ENCODE data around the gene TRIM32.

DNA sequence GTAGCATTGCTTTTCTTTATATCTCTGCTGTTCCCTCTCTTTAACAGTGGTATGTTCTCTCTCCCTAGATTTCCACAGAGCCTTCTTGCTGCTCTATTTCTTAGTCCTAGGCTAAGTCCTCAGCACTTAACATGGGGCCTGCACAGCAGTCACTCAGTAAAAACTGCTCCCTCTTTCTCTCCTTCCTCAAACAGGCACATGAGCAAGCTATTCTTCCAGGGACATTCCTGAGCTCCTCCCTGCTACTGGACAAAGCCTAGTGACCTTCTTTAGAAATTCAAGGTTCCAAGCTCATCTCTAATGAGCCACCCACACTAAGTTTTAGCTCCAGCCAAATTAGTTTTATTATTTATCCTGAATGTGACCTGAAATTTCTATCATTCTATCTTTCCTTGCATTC is 39.5 kb downstream of the TRIM32 start:
- TF ChIP-seq POLR2A (IDR thresholded peaks at IDR 0.05; ENCODE audit: low read length) (no peak), GATA1 (IDR thresholded peaks at IDR 0.05; ENCODE audit: low read depth, low read length) (no peak)

All from erythroblast (primary cell).